Adrenal gland (tissue), 5 donors: ENCODE measurements around the gene COL25A1.

Experiments used
- CTCF ChIP-seq, 6 experiments: fragments of 450-650 bp in 4 of 6; fragments of 200-600 bp in 2 of 6; sonication (generic) in 1 of 6; IDR thresholded peaks; 1 replicate in 5 of 6; 2 replicates in 1 of 6; pipeline versions ENCODE4 v1.5.1 to v1.8.0; 2016 to 2021; ENCODE audit warnings: antibody characterized with exemption in 6 of 6, mild to moderate bottlenecking in 2 of 6, moderate library complexity in 1 of 6
- POLR2A ChIP-seq, 2 donors: fragments of 450-650 bp; IDR thresholded peaks; one replicate each; pipeline ENCODE4 v1.6.1; 2017; ENCODE audit warnings: antibody characterized with exemption in 2 of 2, mild to moderate bottlenecking in 2 of 2, moderate library complexity in 1 of 2
- donor health status: DM: no; HTN: no; CAD: no.

- no peak for TF ChIP-seq CTCF (IDR thresholded peaks at IDR 0.05)
- TF ChIP-seq POLR2A (IDR thresholded peaks at IDR 0.05), result no peak
These were observed 362.3 kb downstream of the COL25A1 start for GRCh38 chr4:108940149-108940548.
